WTC11 (cell line): ENCODE results near the gene MRPL28. TPM values are rescaled to one million over a fixed set of nuclear protein-coding genes. Genes with fewer than 3 reads are reported as not detected.

ENCODE experiments used
- ATAC-seq: fragments of 200-7000 bp; cut with Tn5 transposase; 2 replicates; pipeline ENCODE4 v1.10.0; 2021; ENCODE audit warnings: mild to moderate bottlenecking, moderate library complexity
- CTCF ChIA-PET: fragments of 300-600 bp; sonication (Branson Sonifier 250); formaldehyde crosslinking; loops from one replicate; lab custom pipeline; 2021; ENCODE audit warnings: antibody characterized with exemption; lab: Charles Lee
- POLR2A ChIA-PET: fragments of 350-600 bp; sonication (Branson Sonifier 250); formaldehyde crosslinking; loops from one replicate; lab custom pipeline; 2021; ENCODE audit warnings: antibody characterized with exemption; lab: Charles Lee
- DNase-seq: peaks from one replicate; pipeline ENCODE4 v3.0.0; 2021; ENCODE audit warnings: low spot score
- H3K27ac Mint-ChIP-seq: 2 replicates; pipeline ENCODE4 v1.8.0; 2021; ENCODE audit warnings: mixed read lengths
- H3K27me3 Mint-ChIP-seq: 2 replicates; pipeline ENCODE4 v1.8.0; 2021; ENCODE audit warnings: low read depth, mild to moderate bottlenecking, moderate library complexity, mixed read lengths
- H3K36me3 Mint-ChIP-seq: 2 replicates; pipeline ENCODE4 v1.8.0; 2021; ENCODE audit warnings: mixed read lengths
- H3K4me1 Mint-ChIP-seq: 2 replicates; pipeline ENCODE4 v1.8.0; 2022; ENCODE audit warnings: mixed read lengths
- H3K4me3 Mint-ChIP-seq: 2 replicates; pipeline ENCODE4 v1.8.0; 2021; ENCODE audit warnings: mild to moderate bottlenecking, moderate library complexity, mixed read lengths
- H3K9me3 Mint-ChIP-seq: 2 replicates; pipeline ENCODE4 v1.8.0; 2021; ENCODE audit warnings: mixed read lengths
- ATF2 ChIP-seq: sonication (generic); formaldehyde crosslinking; IDR thresholded peaks from 2 replicates; pipeline ENCODE4 v1.8.1; 2022; ENCODE audit warnings: low read depth, missing genetic modification reagents, borderline replicate concordance
- CREM ChIP-seq: sonication (generic); formaldehyde crosslinking; IDR thresholded peaks from 2 replicates; pipeline ENCODE4 v1.8.1; 2022; ENCODE audit warnings: mild to moderate bottlenecking, missing genetic modification reagents, moderate library complexity
- ERG ChIP-seq: fragments of 250-450 bp; sonication (Bioruptor Pico); IDR thresholded peaks from 2 replicates; pipeline ENCODE4 v1.8.0; 2021; ENCODE audit warnings: mild to moderate bottlenecking
- ETV6 ChIP-seq: sonication (generic); formaldehyde crosslinking; IDR thresholded peaks from 2 replicates; pipeline ENCODE4 v1.8.1; 2022; ENCODE audit warnings: mild to moderate bottlenecking, missing genetic modification reagents
- GABPB1 ChIP-seq: sonication (generic); formaldehyde crosslinking; IDR thresholded peaks from 2 replicates; pipeline ENCODE4 v1.8.1; 2023; ENCODE audit warnings: mild to moderate bottlenecking, missing genetic modification reagents
- JUN ChIP-seq: sonication (generic); formaldehyde crosslinking; IDR thresholded peaks from 2 replicates; pipeline ENCODE4 v1.8.0; 2023; ENCODE audit warnings: mild to moderate bottlenecking, missing genetic modification reagents
- NFYB ChIP-seq: sonication (generic); formaldehyde crosslinking; conservative IDR thresholded peaks from 2 replicates; pipeline ENCODE4 v1.8.0; 2022; ENCODE audit warnings: low read depth, missing genetic modification reagents
- SMAD3 ChIP-seq: sonication (generic); formaldehyde crosslinking; IDR thresholded peaks from 2 replicates; pipeline ENCODE4 v1.8.0; 2022; ENCODE audit warnings: missing genetic modification reagents, mild to moderate bottlenecking, borderline replicate concordance
- USF2 ChIP-seq: sonication (generic); formaldehyde crosslinking; IDR thresholded peaks from 2 replicates; pipeline ENCODE4 v1.8.1; 2023; ENCODE audit warnings: mild to moderate bottlenecking, missing genetic modification reagents, moderate library complexity
- ZBTB21 ChIP-seq: sonication (generic); formaldehyde crosslinking; IDR thresholded peaks from 2 replicates; pipeline ENCODE4 v1.8.1; 2023; ENCODE audit warnings: mild to moderate bottlenecking, missing genetic modification reagents, borderline replicate concordance
- ZNF138 ChIP-seq: sonication (generic); formaldehyde crosslinking; conservative IDR thresholded peaks from 2 replicates; pipeline ENCODE4 v1.8.1; 2022; ENCODE audit warnings: mild to moderate bottlenecking, moderate library complexity, missing genetic modification reagents
- total RNA-seq: library from RNA; stranded (reverse); gene quantifications from 3 replicates; pipeline ENCODE4 v1.2.3, GENCODE V29; 2021
- TF ChIP-seq, protein P1 (sequence below): sonication (generic); formaldehyde crosslinking; IDR thresholded peaks from 2 replicates; pipeline ENCODE4 v1.8.1; 2022; ENCODE audit warnings: missing genetic modification reagents, borderline replicate concordance
- TF ChIP-seq, protein P2 (sequence below): fragments of 250-450 bp; sonication (Bioruptor Pico); IDR thresholded peaks from 2 replicates; pipeline ENCODE4 v1.9.0; 2021; ENCODE audit warnings: mild to moderate bottlenecking
- TF ChIP-seq, protein P3 (sequence below): sonication (generic); formaldehyde crosslinking; IDR thresholded peaks from 2 replicates; pipeline ENCODE4 v1.8.0; 2023; ENCODE audit warnings: missing genetic modification reagents, mild to moderate bottlenecking, borderline replicate concordance

MRPL28 gene
- total RNA-seq, 1 experiment from 2014 or later: 119 TPM

DNA sequence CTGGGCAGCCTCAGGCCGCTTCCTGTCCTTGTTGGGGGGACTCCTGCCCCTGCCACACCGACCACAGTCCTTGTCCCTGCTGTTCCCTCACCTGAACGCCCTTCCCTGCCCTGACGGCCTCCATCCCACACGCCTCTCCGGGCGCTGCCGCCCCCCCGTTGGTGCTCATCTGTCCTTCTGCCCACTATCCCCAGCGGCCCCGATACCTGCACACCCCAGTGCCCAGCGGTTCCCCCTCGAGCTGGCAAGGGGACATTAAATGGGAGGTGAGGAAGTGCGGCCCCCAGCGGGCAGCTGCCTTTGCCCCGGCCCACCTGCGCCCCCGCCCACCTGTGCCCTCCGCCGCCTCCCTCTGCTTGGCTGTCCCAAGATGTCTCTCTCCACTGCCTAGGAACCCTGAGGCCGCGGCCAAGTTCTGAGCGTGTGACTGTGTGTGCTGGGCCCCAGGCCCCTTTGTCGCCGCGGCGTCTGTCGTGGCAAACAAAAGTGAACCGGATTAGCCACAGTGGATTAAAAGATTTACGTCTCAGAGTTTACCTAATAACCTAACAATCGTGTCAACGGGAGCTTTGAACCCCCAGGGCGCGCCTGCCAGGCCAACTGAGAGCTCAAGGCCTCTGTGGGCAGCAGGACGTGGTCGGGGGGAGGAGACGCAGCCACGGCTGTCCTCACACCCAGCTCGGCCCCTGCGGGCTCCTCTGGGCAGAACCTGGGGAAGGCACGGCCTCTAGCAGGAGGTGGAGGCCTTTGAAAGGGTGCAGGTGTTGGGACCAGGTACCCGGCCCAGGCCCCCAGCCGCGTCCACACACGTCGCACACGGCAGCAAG lies 10.3 kb downstream of the MRPL28 start:
- ChIA-PET POLR2A (no interaction called here), CTCF (interaction anchor here (1.8 kb wide), 1 partner anchor 253 kb away, joined by 4 read pairs; no protein-coding TSS in a partner anchor)
- no peak for ATAC-seq
- no peak overlapping the region for H3K4me3 Mint-ChIP-seq
- no peaks in the 10 kb centered on the region for H3K9me3 Mint-ChIP-seq
- H3K4me1 Mint-ChIP-seq: no peaks in the 10 kb centered on the region
- H3K27ac Mint-ChIP-seq: no peak overlapping the region
- no peak for DNase-seq
- TF ChIP-seq ETV6 (no peak), ERG (CRISPR knock-in tag) (no peak), CREM (CRISPR knock-in tag) (no peak), USF2 (no peak), ZNF138 (CRISPR knock-in tag) (no peak), GABPB1 (no peak), SMAD3 (CRISPR knock-in tag) (no peak), NFYB (no peak)
- TF ChIP-seq, protein P1, sequence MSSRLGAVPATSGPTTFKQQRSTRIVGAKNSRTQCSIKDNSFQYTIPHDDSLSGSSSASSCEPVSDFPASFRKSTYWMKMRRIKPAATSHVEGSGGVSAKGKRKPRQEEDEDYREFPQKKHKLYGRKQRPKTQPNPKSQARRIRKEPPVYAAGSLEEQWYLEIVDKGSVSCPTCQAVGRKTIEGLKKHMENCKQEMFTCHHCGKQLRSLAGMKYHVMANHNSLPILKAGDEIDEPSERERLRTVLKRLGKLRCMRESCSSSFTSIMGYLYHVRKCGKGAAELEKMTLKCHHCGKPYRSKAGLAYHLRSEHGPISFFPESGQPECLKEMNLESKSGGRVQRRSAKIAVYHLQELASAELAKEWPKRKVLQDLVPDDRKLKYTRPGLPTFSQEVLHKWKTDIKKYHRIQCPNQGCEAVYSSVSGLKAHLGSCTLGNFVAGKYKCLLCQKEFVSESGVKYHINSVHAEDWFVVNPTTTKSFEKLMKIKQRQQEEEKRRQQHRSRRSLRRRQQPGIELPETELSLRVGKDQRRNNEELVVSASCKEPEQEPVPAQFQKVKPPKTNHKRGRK (CRISPR knock-in tag): no peak
- TF ChIP-seq, protein P2, sequence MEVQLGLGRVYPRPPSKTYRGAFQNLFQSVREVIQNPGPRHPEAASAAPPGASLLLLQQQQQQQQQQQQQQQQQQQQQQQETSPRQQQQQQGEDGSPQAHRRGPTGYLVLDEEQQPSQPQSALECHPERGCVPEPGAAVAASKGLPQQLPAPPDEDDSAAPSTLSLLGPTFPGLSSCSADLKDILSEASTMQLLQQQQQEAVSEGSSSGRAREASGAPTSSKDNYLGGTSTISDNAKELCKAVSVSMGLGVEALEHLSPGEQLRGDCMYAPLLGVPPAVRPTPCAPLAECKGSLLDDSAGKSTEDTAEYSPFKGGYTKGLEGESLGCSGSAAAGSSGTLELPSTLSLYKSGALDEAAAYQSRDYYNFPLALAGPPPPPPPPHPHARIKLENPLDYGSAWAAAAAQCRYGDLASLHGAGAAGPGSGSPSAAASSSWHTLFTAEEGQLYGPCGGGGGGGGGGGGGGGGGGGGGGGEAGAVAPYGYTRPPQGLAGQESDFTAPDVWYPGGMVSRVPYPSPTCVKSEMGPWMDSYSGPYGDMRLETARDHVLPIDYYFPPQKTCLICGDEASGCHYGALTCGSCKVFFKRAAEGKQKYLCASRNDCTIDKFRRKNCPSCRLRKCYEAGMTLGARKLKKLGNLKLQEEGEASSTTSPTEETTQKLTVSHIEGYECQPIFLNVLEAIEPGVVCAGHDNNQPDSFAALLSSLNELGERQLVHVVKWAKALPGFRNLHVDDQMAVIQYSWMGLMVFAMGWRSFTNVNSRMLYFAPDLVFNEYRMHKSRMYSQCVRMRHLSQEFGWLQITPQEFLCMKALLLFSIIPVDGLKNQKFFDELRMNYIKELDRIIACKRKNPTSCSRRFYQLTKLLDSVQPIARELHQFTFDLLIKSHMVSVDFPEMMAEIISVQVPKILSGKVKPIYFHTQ (CRISPR knock-in tag): no peak
- TF ChIP-seq, protein P3, sequence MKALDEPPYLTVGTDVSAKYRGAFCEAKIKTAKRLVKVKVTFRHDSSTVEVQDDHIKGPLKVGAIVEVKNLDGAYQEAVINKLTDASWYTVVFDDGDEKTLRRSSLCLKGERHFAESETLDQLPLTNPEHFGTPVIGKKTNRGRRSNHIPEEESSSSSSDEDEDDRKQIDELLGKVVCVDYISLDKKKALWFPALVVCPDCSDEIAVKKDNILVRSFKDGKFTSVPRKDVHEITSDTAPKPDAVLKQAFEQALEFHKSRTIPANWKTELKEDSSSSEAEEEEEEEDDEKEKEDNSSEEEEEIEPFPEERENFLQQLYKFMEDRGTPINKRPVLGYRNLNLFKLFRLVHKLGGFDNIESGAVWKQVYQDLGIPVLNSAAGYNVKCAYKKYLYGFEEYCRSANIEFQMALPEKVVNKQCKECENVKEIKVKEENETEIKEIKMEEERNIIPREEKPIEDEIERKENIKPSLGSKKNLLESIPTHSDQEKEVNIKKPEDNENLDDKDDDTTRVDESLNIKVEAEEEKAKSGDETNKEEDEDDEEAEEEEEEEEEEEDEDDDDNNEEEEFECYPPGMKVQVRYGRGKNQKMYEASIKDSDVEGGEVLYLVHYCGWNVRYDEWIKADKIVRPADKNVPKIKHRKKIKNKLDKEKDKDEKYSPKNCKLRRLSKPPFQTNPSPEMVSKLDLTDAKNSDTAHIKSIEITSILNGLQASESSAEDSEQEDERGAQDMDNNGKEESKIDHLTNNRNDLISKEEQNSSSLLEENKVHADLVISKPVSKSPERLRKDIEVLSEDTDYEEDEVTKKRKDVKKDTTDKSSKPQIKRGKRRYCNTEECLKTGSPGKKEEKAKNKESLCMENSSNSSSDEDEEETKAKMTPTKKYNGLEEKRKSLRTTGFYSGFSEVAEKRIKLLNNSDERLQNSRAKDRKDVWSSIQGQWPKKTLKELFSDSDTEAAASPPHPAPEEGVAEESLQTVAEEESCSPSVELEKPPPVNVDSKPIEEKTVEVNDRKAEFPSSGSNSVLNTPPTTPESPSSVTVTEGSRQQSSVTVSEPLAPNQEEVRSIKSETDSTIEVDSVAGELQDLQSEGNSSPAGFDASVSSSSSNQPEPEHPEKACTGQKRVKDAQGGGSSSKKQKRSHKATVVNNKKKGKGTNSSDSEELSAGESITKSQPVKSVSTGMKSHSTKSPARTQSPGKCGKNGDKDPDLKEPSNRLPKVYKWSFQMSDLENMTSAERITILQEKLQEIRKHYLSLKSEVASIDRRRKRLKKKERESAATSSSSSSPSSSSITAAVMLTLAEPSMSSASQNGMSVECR (CRISPR knock-in tag): no peak
- no peaks in the 10 kb centered on the region for H3K36me3 Mint-ChIP-seq
- H3K27me3 Mint-ChIP-seq: no peaks in the 10 kb centered on the region

- POLR2A ChIA-PET: interaction anchor here (0.6 kb wide), 1 partner anchor 117 kb away, joined by 4 read pairs; no protein-coding TSS in a partner anchor
- Mint-ChIP-seq H3K27me3 (no peaks in the 10 kb centered on the region), H3K4me1 (no peaks in the 10 kb centered on the region), H3K4me3 (no peak overlapping the region), H3K36me3 (no peaks in the 10 kb centered on the region), H3K9me3 (no peaks in the 10 kb centered on the region), H3K27ac (no peak overlapping the region)
- no peak for ATAC-seq
- no peak for DNase-seq
- CTCF ChIA-PET: interaction anchor here (1.8 kb wide), 1 partner anchor 252 kb away, joined by 4 read pairs; no protein-coding TSS in a partner anchor
- no peak for TF ChIP-seq JUN (CRISPR knock-in tag)
- no peak for TF ChIP-seq ZBTB21 (CRISPR knock-in tag)
- TF ChIP-seq ATF2: no peak
- TF ChIP-seq NFYB: no peak
- TF ChIP-seq, protein P3 (CRISPR knock-in tag): no peak
These were observed 11.1 kb downstream of the MRPL28 start for GRCh38 chr16:359067-359763.
